AG04450 (cell line): ENCODE data around the gene COL6A2. TPM values are rescaled to one million over a fixed set of nuclear protein-coding genes. Genes with fewer than 3 reads are reported as not detected.
"Not testable (repeated sequence)": the region's sequence is repeated elsewhere in the genome, so short reads cannot be mapped to it uniquely, and the experiment has no call there.

Experiments used
- CTCF ChIA-PET: fragments of 300-600, 350-600 bp; formaldehyde crosslinking; extraction: SDS; loops from one replicate; lab custom pipeline; 2022; ENCODE audit warnings: antibody characterized with exemption, inconsistent platforms; lab: Charles Lee
- POLR2A ChIA-PET: fragments of 350-600 bp; formaldehyde crosslinking; extraction: SDS; loops from one replicate; lab custom pipeline; 2021; ENCODE audit warnings: antibody characterized with exemption, inconsistent platforms; lab: Yijun Ruan, JAX
- DNase-seq: peaks from one replicate; pipeline ENCODE4 v3.0.0-alpha.2; 2011; ENCODE audit warnings: low read depth, low spot score
- H3K27ac ChIP-seq: one replicate; pipeline ENCODE4 v1.5.1; 2012; ENCODE audit warnings: low read depth, low read length, control low read depth
- H3K27me3 ChIP-seq: one replicate; pipeline ENCODE4 v1.6.0; 2012; ENCODE audit warnings: low read length; ENCODE audit not compliant: control insufficient read depth, insufficient read depth
- H3K4me3 ChIP-seq: 2 replicates; pipeline ENCODE4 v1.5.1; 2011; ENCODE audit warnings: mild to moderate bottlenecking, low read depth, low read length, control low read depth
- H3K9me3 ChIP-seq: 2 replicates; pipeline ENCODE4 v1.5.1; 2012; ENCODE audit warnings: low read length; ENCODE audit not compliant: control insufficient read depth, insufficient read depth
- CTCF ChIP-seq: IDR thresholded peaks from 2 replicates; pipeline ENCODE4 v1.5.1; 2011; ENCODE audit warnings: low read depth, low read length, control low read depth, inconsistent platforms
- polyA plus RNA-seq: library from polyadenylated mRNA; depleted of rRNA; stranded (reverse); fragments of >200 nt; gene quantifications from 2 replicates; pipeline ENCODE4 v1.2.3, GENCODE V29; 2011

COL6A2 gene
- polyA plus RNA-seq, 1 experiment, result 454 TPM

GRCh38 chr21:46084709-46085108, 13.2 kb upstream of the COL6A2 start:
- CTCF ChIA-PET, result no interaction called here
- Histone ChIP-seq H3K27me3 (no peaks in the 10 kb centered on the region), H3K4me3 (no peak overlapping the region), H3K9me3 (peaks cover 38% of the 10 kb centered on the region), H3K27ac (no peak overlapping the region)
- POLR2A ChIA-PET, result no interaction called here
- TF ChIP-seq CTCF, result no peak
- DNase-seq, result no peak

- POLR2A ChIA-PET, CTCF ChIA-PET, H3K27me3 ChIP-seq, H3K27ac ChIP-seq, H3K4me3 ChIP-seq, DNase-seq: not testable (repeated sequence)
- H3K9me3 ChIP-seq, result peaks cover 41% of the 10 kb centered on the region
These were observed 12.7 kb upstream of the COL6A2 start for GRCh38 chr21:46085259-46085658.

- Histone ChIP-seq H3K9me3 (peaks cover 41% of the 10 kb centered on the region), H3K27ac (no peak overlapping the region), H3K27me3 (no peaks in the 10 kb centered on the region), H3K4me3 (no peak overlapping the region)
- TF ChIP-seq CTCF, result no peak
- no peak for DNase-seq
- POLR2A ChIA-PET, result no interaction called here
- CTCF ChIA-PET, result no interaction called here
These were observed 10.3 kb upstream of the COL6A2 start for GRCh38 chr21:46087641-46088040.

- CTCF ChIA-PET, result no interaction called here
- TF ChIP-seq CTCF, result no peak
- DNase-seq, result no peak
These were observed 9.7 kb upstream of the COL6A2 start for GRCh38 chr21:46088189-46088588.

GRCh38 chr21:46089285-46089684, 8.6 kb upstream of the COL6A2 start:
- no peak for DNase-seq
- H3K9me3 ChIP-seq, result peaks cover 29% of the 10 kb centered on the region
- ChIA-PET POLR2A (no interaction called here), CTCF (no interaction called here)
- TF ChIP-seq CTCF, result no peak
- no peak overlapping the region for H3K27ac ChIP-seq
- no peaks in the 10 kb centered on the region for H3K27me3 ChIP-seq
- H3K4me3 ChIP-seq, result no peak overlapping the region

More at GRCh38 chr21:46088189-46088588, 9.7 kb upstream of the COL6A2 start:
- Histone ChIP-seq H3K9me3 (peaks cover 39% of the 10 kb centered on the region), H3K27ac (no peak overlapping the region), H3K4me3 (no peak overlapping the region), H3K27me3 (no peaks in the 10 kb centered on the region)
- POLR2A ChIA-PET, result interaction anchor here (0.6 kb wide), 1 partner anchor 118 kb away, joined by 3 read pairs; no protein-coding TSS in a partner anchor

- Histone ChIP-seq H3K4me3 (no peak overlapping the region), H3K27ac (no peak overlapping the region), H3K9me3 (peaks cover 15% of the 10 kb centered on the region), H3K27me3 (no peaks in the 10 kb centered on the region)
- no peak for DNase-seq
- ChIA-PET POLR2A (no interaction called here), CTCF (no interaction called here)
- no peak for TF ChIP-seq CTCF
These were observed 6.8 kb upstream of the COL6A2 start for GRCh38 chr21:46091118-46091517.
